Measurements from ENCODE around the gene HOXC9.

GRCh38 chr12:53961025-53961761 is 38.8 kb upstream of the HOXC9 start:
- TF ChIP-seq, protein P1, sequence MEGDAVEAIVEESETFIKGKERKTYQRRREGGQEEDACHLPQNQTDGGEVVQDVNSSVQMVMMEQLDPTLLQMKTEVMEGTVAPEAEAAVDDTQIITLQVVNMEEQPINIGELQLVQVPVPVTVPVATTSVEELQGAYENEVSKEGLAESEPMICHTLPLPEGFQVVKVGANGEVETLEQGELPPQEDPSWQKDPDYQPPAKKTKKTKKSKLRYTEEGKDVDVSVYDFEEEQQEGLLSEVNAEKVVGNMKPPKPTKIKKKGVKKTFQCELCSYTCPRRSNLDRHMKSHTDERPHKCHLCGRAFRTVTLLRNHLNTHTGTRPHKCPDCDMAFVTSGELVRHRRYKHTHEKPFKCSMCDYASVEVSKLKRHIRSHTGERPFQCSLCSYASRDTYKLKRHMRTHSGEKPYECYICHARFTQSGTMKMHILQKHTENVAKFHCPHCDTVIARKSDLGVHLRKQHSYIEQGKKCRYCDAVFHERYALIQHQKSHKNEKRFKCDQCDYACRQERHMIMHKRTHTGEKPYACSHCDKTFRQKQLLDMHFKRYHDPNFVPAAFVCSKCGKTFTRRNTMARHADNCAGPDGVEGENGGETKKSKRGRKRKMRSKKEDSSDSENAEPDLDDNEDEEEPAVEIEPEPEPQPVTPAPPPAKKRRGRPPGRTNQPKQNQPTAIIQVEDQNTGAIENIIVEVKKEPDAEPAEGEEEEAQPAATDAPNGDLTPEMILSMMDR (IDR thresholded peaks at IDR 0.05 in 8 of 11, conservative IDR thresholded peaks at IDR 0.05 in 3 of 11), result no peak
- TF ChIP-seq POLR2A (IDR thresholded peaks at IDR 0.05), result no peak
